CD4-positive, alpha-beta memory T cell (primary cell): Measurements from ENCODE around the gene SMAD6. TPM values are rescaled to one million over a fixed set of nuclear protein-coding genes. Genes with fewer than 3 reads are reported as not detected.

Experiments
- CTCF ChIA-PET: fragments of 350-600 bp; sonication (Branson Sonifier 250); formaldehyde crosslinking; loops from one replicate; lab custom pipeline; 2021; ENCODE audit warnings: inconsistent platforms; ENCODE audit not compliant: partially characterized antibody; lab: Charles Lee
- POLR2A ChIA-PET: fragments of 350-600 bp; sonication (Branson Sonifier 250); formaldehyde crosslinking; loops from one replicate; lab custom pipeline; 2021; ENCODE audit not compliant: partially characterized antibody; lab: Charles Lee
- DNase-seq, 5 donors: peaks; one replicate each; pipeline versions ENCODE4 v3.0.0 to v3.0.0-alpha.2; 2020 to 2022; ENCODE audit warnings: mixed read lengths in 1 of 5
- H3K27ac ChIP-seq: one replicate; pipeline ENCODE4 v1.7.0; 2013; ENCODE audit warnings: low read depth, low read length
- H3K27me3 ChIP-seq: 2 replicates; pipeline ENCODE4 v1.7.0; 2013; ENCODE audit warnings: mild to moderate bottlenecking, low read length, moderate library complexity; ENCODE audit not compliant: insufficient read depth
- H3K36me3 ChIP-seq: 2 replicates; pipeline ENCODE4 v1.7.0; 2013; ENCODE audit warnings: mild to moderate bottlenecking, low read length, moderate library complexity; ENCODE audit not compliant: insufficient read depth
- H3K4me1 ChIP-seq: 2 replicates; pipeline ENCODE4 v1.7.0; 2013; ENCODE audit warnings: mild to moderate bottlenecking, low read length, moderate library complexity; ENCODE audit not compliant: insufficient read depth
- H3K4me3 ChIP-seq, 2 donors: one replicate each; pipeline ENCODE4 v1.7.0; 2013; ENCODE audit warnings: low read length in 2 of 2, mild to moderate bottlenecking in 1 of 2
- H3K9me3 ChIP-seq, 2 donors: one replicate each; pipeline ENCODE4 v1.7.0; 2013; ENCODE audit warnings: low read length in 2 of 2, control low read depth in 1 of 2; ENCODE audit not compliant: control insufficient read depth in 1 of 2
- H3K27ac Mint-ChIP-seq, 7 donors: one replicate each; pipeline ENCODE4 v1.8.0; 2020 to 2021; ENCODE audit warnings: mixed read lengths in 7 of 7, mild to moderate bottlenecking in 6 of 7, inconsistent platforms in 3 of 7, moderate library complexity in 3 of 7
- H3K27me3 Mint-ChIP-seq, 2 donors: one replicate each; pipeline ENCODE4 v1.8.0; 2020 to 2021; ENCODE audit warnings: mixed read lengths in 2 of 2
- H3K36me3 Mint-ChIP-seq, 2 donors: one replicate each; pipeline ENCODE4 v1.8.0; 2020 to 2021; ENCODE audit warnings: mixed read lengths in 2 of 2, inconsistent platforms in 1 of 2, mild to moderate bottlenecking in 1 of 2
- H3K4me1 Mint-ChIP-seq, 4 donors: one replicate each; pipeline ENCODE4 v1.8.0; 2020 to 2021; ENCODE audit warnings: mixed read lengths in 4 of 4, mild to moderate bottlenecking in 1 of 4
- H3K4me3 Mint-ChIP-seq, 8 donors: one replicate each; pipeline ENCODE4 v1.8.0; 2020 to 2021; ENCODE audit warnings: mixed read lengths in 8 of 8, mild to moderate bottlenecking in 7 of 8, moderate library complexity in 6 of 8, inconsistent platforms in 3 of 8
- H3K9me3 Mint-ChIP-seq, 8 donors: one replicate each; pipeline ENCODE4 v1.8.0; 2020 to 2021; ENCODE audit warnings: mixed read lengths in 8 of 8, mild to moderate bottlenecking in 5 of 8, inconsistent platforms in 3 of 8, moderate library complexity in 1 of 8
- intact Hi-C: fragments of 100-400 bp; cut with micrococcal nuclease; formaldehyde crosslinking; loops from one replicate; pipeline ENCODE4 v1.15.1; 2023
- polyA plus RNA-seq, 2 donors: library from polyadenylated mRNA; unstranded; fragments of 300-500 nt; fragmentation: Illumina TruSeq; gene quantifications; one replicate each; pipeline ENCODE4 v1.2.3, GENCODE V29; 2021
- total RNA-seq, 2 experiments: library from RNA; stranded (reverse); gene quantifications; one replicate each; pipeline ENCODE4 v1.2.3, GENCODE V29; 2021

The SMAD6 gene
- total and polyA plus RNA-seq, 4 experiments from 2014 or later = 0.09 to 0.11 TPM; not detected in 2

DNA sequence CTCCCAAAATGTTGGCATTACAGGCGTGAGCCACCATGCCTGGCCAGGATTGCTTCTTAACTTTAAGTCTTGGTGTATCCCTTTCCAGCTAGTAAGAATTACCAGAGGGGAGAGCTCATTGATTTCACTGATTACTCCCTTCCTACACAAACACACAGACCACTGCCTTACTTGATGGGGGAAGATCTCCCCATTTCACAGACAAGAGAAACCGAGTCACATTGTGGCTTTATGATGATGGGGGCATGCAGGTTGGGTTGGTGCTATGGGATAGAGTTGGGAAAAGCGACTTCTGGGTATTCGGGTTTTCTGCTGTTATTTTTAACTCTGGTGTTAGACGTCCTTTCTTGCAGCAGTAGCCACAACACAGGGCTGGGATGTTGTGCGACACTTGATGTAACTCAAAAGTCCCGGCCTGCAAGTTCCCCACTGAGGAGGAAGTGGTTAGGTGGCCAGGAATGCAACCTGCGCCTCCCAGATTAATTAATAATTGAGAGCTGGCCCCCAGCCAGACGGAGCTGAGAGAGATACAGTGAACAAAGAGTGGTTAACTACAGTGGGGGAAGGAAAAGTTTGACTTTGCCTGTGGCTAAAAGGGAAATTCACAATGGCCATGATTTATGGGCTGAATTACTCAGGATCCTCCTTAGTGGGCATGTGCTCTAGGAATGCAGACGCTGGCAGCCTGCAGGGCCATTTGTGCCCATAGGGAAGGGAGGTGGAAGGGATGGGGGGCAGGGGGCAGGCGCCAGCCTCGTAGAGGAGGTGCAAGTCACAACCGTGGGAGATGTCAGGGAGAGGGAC lies 63.6 kb downstream of the SMAD6 start:
- Histone ChIP-seq H3K27me3 (peaks cover 6% of the 10 kb centered on the region), H3K4me3 (no peak overlapping the region), H3K9me3 (no peaks in the 10 kb centered on the region), H3K27ac (no peak overlapping the region), H3K36me3 (no peaks in the 10 kb centered on the region), H3K4me1 (peaks cover 3% of the 10 kb centered on the region)
- no peak for DNase-seq
- ChIA-PET POLR2A (no interaction called here), CTCF (no interaction called here)
- no peaks in the 10 kb centered on the region for H3K36me3 Mint-ChIP-seq
- intact Hi-C loops = no loop called here
- H3K4me1 Mint-ChIP-seq = peaks cover 0 to 6% (median 0%) of the 10 kb centered on the region in 4 donors
- H3K4me3 Mint-ChIP-seq = no peak overlapping the region
- H3K9me3 Mint-ChIP-seq = no peaks in the 10 kb centered on the region
- peak overlapping the region in 2 of 7 donors; percentile 7 to 44 for H3K27ac Mint-ChIP-seq
- H3K27me3 Mint-ChIP-seq = peaks cover 14 to 36% of the 10 kb centered on the region in 2 donors

DNA sequence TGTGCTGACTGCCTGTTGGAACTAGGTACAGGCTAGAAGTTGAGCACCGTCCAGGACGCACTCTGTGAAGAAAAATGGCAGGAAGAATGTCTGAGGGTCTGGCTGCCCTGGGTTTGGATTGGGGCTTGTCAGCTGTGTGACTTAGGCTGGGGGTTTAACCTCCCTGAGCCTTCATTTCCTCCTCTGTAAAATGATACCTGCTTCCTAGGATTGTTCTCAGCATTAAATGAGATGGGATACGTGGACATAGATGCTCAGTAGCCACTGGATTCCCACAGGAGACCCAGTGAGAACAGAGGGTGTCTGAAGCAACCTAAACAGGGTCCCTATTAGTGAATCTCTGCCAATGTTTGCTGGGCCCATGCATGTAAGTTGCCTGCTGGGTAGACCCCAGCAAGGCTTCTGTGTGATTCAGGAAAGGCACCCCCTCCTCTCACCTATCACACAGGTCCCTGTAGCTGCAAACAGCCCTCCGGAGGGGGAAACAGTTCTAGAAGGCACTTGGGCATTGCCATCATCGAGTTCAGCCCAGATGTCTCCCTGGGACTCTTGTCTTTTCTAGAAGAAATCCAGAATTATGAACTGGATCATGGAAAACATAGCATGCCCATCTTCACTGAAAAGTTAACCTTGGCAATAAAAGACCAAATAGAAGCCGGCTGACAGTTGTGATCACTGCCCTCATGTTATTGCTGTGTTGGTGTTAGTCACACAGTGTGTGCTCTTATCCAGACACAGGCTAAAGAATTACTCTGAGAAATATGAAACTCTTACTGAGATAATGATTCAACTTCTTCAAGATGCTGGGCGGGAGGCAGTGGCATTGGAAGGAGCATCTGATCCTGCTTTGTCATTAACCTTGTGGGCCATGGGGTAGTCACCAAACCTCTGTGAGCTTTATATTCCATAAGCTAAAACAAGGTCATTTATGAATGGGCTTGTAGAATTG lies 64.5 kb downstream of the SMAD6 start:
- POLR2A ChIA-PET = no interaction called here
- Mint-ChIP-seq H3K27ac (no peak overlapping the region), H3K36me3 (no peaks in the 10 kb centered on the region), H3K9me3 (no peaks in the 10 kb centered on the region), H3K27me3 (peaks cover 13 to 35% of the 10 kb centered on the region in 2 donors), H3K4me1 (peaks cover 0 to 6% (median 0%) of the 10 kb centered on the region in 4 donors), H3K4me3 (no peak overlapping the region)
- no peaks in the 10 kb centered on the region for H3K9me3 ChIP-seq
- intact Hi-C loops = no loop called here
- no peak overlapping the region for H3K27ac ChIP-seq
- no peaks in the 10 kb centered on the region for H3K36me3 ChIP-seq
- CTCF ChIA-PET = interaction anchor here (0.9 kb wide), 1 partner anchor 148 kb away, joined by 4 read pairs; no protein-coding TSS in a partner anchor
- H3K4me1 ChIP-seq = peaks cover 3% of the 10 kb centered on the region
- H3K4me3 ChIP-seq = no peak overlapping the region
- no peak for DNase-seq
- H3K27me3 ChIP-seq = peaks cover 6% of the 10 kb centered on the region

DNA sequence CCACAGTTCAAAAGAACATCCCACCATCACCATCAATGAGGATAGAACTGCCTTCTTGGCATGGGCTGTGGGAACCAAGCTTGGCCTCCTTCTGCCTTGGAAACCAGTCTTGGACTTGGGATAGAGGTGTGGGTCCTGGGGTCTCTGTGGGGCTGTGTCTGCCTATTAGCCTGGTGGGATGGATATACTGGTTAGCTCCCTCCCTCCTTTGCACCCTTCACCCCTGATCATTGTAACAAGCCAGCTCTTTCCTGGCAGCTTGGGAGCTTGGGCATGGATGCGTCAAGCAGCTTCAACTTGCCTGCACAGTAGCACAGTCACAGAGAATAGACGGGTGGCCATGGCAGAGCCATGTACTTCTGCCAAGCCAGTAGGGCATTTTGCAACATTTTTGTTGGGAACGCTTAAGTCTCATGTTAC lies 65.2 kb downstream of the SMAD6 start:
- intact Hi-C loops = no loop called here
- no peak overlapping the region for H3K4me3 Mint-ChIP-seq

DNA sequence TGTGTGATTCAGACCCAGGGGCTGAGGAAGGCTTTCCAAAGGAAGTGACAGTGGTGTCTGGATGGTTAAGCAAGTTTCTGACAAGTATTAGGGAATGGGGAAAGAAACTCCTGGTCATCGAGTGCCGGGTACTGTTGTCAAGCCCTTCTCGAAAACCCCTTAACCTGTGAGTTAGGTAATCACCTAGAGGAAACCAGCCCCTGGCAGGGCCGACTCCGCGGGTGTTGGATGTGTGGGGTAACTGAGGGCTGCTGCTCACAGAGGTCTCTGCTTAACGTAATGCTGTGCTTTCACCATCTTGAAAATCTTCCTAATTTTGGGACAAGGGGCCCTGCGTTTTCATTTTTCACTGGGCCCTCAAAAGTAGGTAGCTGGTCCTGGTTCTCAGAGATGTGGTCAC lies 67.0 kb downstream of the SMAD6 start:
- no peaks in the 10 kb centered on the region for H3K9me3 Mint-ChIP-seq
- H3K27ac Mint-ChIP-seq = no peak overlapping the region
- POLR2A ChIA-PET = no interaction called here
- peaks cover 0 to 6% (median 0%) of the 10 kb centered on the region in 4 donors for H3K4me1 Mint-ChIP-seq
- intact Hi-C loops = no loop called here
- Histone ChIP-seq H3K27me3 (peaks cover 6% of the 10 kb centered on the region), H3K4me3 (no peak overlapping the region), H3K36me3 (no peaks in the 10 kb centered on the region), H3K27ac (no peak overlapping the region), H3K9me3 (no peaks in the 10 kb centered on the region), H3K4me1 (peaks cover 3% of the 10 kb centered on the region)
- CTCF ChIA-PET = interaction anchor here (1.3 kb wide), 1 partner anchor 9 kb away, joined by 3 read pairs; no protein-coding TSS in a partner anchor
- H3K4me3 Mint-ChIP-seq = no peak overlapping the region
- H3K27me3 Mint-ChIP-seq = peaks cover 6 to 24% of the 10 kb centered on the region in 2 donors
- no peaks in the 10 kb centered on the region for H3K36me3 Mint-ChIP-seq
- no peak for DNase-seq

More for the DNA sequence above, 65.2 kb downstream of the SMAD6 start:
- H3K27ac Mint-ChIP-seq = no peak overlapping the region
- ChIA-PET POLR2A (no interaction called here), CTCF (interaction anchor here (0.9 kb wide), 1 partner anchor 148 kb away, joined by 4 read pairs; no protein-coding TSS in a partner anchor)
- peaks cover 0 to 6% (median 0%) of the 10 kb centered on the region in 4 donors for H3K4me1 Mint-ChIP-seq
- no peaks in the 10 kb centered on the region for H3K9me3 ChIP-seq
- H3K27ac ChIP-seq = no peak overlapping the region
- no peak for DNase-seq
- peaks cover 10 to 31% of the 10 kb centered on the region in 2 donors for H3K27me3 Mint-ChIP-seq
- no peaks in the 10 kb centered on the region for H3K36me3 ChIP-seq
- H3K4me3 ChIP-seq = no peak overlapping the region
- H3K27me3 ChIP-seq = peaks cover 6% of the 10 kb centered on the region
- no peaks in the 10 kb centered on the region for H3K36me3 Mint-ChIP-seq
- no peaks in the 10 kb centered on the region for H3K9me3 Mint-ChIP-seq
- H3K4me1 ChIP-seq = peaks cover 3% of the 10 kb centered on the region

DNA sequence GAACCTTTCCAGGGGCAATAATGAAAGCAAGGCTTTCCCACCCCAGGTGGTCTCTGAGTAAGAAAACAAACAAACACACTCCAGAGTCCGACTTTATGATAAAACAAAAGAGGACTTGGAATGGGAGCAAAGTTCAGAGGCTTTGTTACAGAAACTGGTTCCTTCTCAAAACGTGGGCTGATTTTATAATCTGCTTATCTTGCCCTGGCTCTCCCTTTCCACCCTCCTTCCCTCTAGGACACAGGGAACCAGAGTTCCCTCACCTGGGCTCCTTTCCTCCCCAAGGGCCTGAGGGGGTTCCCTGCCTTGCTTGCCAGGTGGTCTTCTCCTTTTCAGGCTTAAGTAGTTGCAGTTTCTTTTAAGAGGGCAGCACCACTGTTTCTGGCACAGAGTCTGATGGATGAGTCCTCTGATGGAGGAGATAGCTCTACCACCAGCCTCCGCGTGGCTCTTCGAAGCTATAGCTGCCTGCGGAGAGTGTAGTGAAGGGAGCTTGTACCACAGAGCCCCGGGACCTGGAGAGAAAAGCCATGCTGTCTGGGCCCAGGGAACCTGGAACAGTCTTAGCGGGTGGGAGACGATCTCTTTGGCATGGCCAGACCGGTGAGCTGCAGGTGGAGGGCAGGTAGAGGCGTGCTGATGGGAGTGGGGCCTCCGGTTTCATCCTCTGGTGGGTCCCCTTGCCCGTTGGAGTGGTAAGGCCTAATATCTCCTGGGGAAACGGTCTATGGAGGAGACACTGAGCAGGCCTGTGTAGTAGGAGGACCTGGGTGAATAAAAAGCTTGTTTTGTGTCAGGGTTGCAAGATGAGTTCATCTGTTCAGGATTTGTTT lies 68.7 kb downstream of the SMAD6 start:
- no peaks in the 10 kb centered on the region for H3K36me3 ChIP-seq
- no peak for DNase-seq
- Mint-ChIP-seq H3K4me3 (no peak overlapping the region), H3K9me3 (no peaks in the 10 kb centered on the region), H3K36me3 (no peaks in the 10 kb centered on the region), H3K4me1 (peaks cover 0 to 2% (median 0%) of the 10 kb centered on the region in 4 donors), H3K27me3 (peaks cover 3 to 10% of the 10 kb centered on the region in 2 donors), H3K27ac (no peak overlapping the region)
- H3K4me3 ChIP-seq = no peak overlapping the region
- H3K27me3 ChIP-seq = peaks cover 6% of the 10 kb centered on the region
- CTCF ChIA-PET = interaction anchor here (0.6 kb wide), 1 partner anchor 77 kb away, joined by 4 read pairs; no protein-coding TSS in a partner anchor
- intact Hi-C loops = no loop called here
- H3K27ac ChIP-seq = no peak overlapping the region
- POLR2A ChIA-PET = no interaction called here
- H3K4me1 ChIP-seq = peaks cover under 1% of the 10 kb centered on the region
- no peaks in the 10 kb centered on the region for H3K9me3 ChIP-seq

DNA sequence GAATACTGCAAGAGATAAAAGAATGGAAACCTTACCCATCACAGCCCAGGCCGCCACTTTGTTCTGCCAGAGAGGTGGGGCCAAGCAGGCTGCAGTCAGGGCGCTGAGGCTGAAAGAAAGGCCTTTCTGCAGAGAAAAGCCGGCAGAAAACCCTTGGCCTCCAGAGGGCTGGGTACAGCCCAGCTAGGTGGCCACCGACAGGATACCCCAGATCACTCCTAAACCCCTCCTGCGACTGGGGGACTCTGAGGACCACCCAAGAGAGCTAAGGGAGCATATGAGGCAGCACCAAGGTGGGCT lies 69.3 kb downstream of the SMAD6 start:
- H3K36me3 Mint-ChIP-seq = no peaks in the 10 kb centered on the region
- no peak for DNase-seq
- Histone ChIP-seq H3K4me1 (no peaks in the 10 kb centered on the region), H3K4me3 (no peak overlapping the region), H3K27ac (no peak overlapping the region), H3K27me3 (peaks cover 5% of the 10 kb centered on the region), H3K9me3 (no peaks in the 10 kb centered on the region), H3K36me3 (no peaks in the 10 kb centered on the region)
- POLR2A ChIA-PET = no interaction called here
- H3K27me3 Mint-ChIP-seq = peaks cover 2 to 5% of the 10 kb centered on the region in 2 donors
- intact Hi-C loops = no loop called here
- no peaks in the 10 kb centered on the region for H3K9me3 Mint-ChIP-seq
- no peak overlapping the region for H3K27ac Mint-ChIP-seq
- CTCF ChIA-PET = interaction anchor here (0.6 kb wide), 1 partner anchor 77 kb away, joined by 4 read pairs; no protein-coding TSS in a partner anchor
- H3K4me1 Mint-ChIP-seq = no peaks in the 10 kb centered on the region
- no peak overlapping the region for H3K4me3 Mint-ChIP-seq
